NB4 (cell line): ENCODE measurements around the gene ZNF627.

Experiments used
- MYC ChIP-seq: IDR thresholded peaks from 2 replicates; pipeline ENCODE4 v1.6.1; 2011; ENCODE audit warnings: low read depth, low read length
- POLR2A ChIP-seq: IDR thresholded peaks from 2 replicates; pipeline ENCODE4 v1.6.1; 2011; ENCODE audit warnings: mild to moderate bottlenecking; ENCODE audit not compliant: insufficient read length; ENCODE audit errors: extremely low read depth
- TF ChIP-seq, protein P1 (sequence below): IDR thresholded peaks from one replicate; pipeline ENCODE4 v1.5.1; 2012; ENCODE audit warnings: low read depth, low read length
- TF ChIP-seq, protein P2 (sequence below): IDR thresholded peaks from 2 replicates; pipeline ENCODE4 v1.6.1; 2011; ENCODE audit warnings: low read depth, low read length

DNA sequence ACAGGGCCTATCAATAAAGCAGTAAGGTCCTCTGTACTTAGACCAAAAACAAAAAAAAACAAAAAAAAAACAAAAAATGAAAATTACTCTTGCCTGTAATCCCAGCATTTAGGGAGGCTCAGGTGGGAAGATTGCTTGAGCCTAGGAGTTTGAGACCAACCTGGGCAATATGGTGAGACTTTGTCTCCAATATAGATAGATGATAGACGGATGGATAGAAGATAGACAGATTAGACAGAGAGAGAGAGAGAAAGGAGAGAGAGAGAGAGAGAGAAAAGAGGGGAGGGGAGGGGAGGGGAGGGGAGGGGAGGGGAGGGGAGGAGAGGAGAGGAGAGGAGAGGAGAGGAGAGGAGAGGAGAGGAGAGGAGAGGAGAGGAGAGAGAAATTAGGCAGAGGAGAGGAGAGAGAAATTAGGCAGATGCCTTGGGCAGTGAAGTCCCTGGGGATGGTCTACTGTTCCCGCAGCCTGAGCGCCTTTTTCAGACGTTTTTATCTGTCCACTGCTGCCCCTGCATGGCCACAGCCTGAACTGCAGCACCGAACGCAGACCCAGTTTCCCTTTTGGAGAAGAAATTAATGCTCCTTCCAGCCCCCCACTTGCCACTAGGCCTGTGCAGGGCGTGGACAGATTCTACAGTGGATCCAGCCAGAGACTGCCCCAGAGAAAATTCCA lies 9.8 kb upstream of the ZNF627 start:
- TF ChIP-seq, protein P1, sequence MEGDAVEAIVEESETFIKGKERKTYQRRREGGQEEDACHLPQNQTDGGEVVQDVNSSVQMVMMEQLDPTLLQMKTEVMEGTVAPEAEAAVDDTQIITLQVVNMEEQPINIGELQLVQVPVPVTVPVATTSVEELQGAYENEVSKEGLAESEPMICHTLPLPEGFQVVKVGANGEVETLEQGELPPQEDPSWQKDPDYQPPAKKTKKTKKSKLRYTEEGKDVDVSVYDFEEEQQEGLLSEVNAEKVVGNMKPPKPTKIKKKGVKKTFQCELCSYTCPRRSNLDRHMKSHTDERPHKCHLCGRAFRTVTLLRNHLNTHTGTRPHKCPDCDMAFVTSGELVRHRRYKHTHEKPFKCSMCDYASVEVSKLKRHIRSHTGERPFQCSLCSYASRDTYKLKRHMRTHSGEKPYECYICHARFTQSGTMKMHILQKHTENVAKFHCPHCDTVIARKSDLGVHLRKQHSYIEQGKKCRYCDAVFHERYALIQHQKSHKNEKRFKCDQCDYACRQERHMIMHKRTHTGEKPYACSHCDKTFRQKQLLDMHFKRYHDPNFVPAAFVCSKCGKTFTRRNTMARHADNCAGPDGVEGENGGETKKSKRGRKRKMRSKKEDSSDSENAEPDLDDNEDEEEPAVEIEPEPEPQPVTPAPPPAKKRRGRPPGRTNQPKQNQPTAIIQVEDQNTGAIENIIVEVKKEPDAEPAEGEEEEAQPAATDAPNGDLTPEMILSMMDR: peak; percentile 86
- TF ChIP-seq POLR2A: no peak
- TF ChIP-seq, protein P2, sequence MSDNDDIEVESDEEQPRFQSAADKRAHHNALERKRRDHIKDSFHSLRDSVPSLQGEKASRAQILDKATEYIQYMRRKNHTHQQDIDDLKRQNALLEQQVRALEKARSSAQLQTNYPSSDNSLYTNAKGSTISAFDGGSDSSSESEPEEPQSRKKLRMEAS: no peak
- TF ChIP-seq MYC: no peak
